ENCODE results near the gene NPAS2. TPM values are rescaled to one million over a fixed set of nuclear protein-coding genes. Genes with fewer than 3 reads are reported as not detected.

Gene NPAS2
- total and polyA plus RNA-seq, 2 of the 8 experiments (the other 6 are each of a cell fraction or from before 2014, with no cell fraction given): 1.8 to 1.9 TPM

DNA sequence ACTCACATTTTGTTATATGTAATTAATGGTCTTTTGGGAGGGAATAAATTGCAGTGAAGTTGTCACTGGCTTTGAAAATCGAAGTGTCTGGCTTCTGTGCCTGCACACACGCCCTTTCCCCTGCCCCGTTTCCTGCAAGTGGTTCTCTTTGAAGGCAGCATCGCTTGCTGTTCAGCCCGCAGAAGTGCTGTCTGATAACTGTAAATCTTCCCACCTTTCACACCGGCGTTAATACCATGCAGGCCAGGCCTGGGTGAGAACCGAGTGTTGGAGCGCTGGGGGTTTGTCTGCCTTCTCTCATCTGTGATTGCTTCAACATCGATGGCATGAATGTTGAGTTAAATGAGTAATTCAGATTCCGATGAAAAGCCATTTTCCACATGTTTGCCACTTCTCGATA is 144.3 kb downstream of the NPAS2 start (continued):
- TF ChIP-seq, protein P1, sequence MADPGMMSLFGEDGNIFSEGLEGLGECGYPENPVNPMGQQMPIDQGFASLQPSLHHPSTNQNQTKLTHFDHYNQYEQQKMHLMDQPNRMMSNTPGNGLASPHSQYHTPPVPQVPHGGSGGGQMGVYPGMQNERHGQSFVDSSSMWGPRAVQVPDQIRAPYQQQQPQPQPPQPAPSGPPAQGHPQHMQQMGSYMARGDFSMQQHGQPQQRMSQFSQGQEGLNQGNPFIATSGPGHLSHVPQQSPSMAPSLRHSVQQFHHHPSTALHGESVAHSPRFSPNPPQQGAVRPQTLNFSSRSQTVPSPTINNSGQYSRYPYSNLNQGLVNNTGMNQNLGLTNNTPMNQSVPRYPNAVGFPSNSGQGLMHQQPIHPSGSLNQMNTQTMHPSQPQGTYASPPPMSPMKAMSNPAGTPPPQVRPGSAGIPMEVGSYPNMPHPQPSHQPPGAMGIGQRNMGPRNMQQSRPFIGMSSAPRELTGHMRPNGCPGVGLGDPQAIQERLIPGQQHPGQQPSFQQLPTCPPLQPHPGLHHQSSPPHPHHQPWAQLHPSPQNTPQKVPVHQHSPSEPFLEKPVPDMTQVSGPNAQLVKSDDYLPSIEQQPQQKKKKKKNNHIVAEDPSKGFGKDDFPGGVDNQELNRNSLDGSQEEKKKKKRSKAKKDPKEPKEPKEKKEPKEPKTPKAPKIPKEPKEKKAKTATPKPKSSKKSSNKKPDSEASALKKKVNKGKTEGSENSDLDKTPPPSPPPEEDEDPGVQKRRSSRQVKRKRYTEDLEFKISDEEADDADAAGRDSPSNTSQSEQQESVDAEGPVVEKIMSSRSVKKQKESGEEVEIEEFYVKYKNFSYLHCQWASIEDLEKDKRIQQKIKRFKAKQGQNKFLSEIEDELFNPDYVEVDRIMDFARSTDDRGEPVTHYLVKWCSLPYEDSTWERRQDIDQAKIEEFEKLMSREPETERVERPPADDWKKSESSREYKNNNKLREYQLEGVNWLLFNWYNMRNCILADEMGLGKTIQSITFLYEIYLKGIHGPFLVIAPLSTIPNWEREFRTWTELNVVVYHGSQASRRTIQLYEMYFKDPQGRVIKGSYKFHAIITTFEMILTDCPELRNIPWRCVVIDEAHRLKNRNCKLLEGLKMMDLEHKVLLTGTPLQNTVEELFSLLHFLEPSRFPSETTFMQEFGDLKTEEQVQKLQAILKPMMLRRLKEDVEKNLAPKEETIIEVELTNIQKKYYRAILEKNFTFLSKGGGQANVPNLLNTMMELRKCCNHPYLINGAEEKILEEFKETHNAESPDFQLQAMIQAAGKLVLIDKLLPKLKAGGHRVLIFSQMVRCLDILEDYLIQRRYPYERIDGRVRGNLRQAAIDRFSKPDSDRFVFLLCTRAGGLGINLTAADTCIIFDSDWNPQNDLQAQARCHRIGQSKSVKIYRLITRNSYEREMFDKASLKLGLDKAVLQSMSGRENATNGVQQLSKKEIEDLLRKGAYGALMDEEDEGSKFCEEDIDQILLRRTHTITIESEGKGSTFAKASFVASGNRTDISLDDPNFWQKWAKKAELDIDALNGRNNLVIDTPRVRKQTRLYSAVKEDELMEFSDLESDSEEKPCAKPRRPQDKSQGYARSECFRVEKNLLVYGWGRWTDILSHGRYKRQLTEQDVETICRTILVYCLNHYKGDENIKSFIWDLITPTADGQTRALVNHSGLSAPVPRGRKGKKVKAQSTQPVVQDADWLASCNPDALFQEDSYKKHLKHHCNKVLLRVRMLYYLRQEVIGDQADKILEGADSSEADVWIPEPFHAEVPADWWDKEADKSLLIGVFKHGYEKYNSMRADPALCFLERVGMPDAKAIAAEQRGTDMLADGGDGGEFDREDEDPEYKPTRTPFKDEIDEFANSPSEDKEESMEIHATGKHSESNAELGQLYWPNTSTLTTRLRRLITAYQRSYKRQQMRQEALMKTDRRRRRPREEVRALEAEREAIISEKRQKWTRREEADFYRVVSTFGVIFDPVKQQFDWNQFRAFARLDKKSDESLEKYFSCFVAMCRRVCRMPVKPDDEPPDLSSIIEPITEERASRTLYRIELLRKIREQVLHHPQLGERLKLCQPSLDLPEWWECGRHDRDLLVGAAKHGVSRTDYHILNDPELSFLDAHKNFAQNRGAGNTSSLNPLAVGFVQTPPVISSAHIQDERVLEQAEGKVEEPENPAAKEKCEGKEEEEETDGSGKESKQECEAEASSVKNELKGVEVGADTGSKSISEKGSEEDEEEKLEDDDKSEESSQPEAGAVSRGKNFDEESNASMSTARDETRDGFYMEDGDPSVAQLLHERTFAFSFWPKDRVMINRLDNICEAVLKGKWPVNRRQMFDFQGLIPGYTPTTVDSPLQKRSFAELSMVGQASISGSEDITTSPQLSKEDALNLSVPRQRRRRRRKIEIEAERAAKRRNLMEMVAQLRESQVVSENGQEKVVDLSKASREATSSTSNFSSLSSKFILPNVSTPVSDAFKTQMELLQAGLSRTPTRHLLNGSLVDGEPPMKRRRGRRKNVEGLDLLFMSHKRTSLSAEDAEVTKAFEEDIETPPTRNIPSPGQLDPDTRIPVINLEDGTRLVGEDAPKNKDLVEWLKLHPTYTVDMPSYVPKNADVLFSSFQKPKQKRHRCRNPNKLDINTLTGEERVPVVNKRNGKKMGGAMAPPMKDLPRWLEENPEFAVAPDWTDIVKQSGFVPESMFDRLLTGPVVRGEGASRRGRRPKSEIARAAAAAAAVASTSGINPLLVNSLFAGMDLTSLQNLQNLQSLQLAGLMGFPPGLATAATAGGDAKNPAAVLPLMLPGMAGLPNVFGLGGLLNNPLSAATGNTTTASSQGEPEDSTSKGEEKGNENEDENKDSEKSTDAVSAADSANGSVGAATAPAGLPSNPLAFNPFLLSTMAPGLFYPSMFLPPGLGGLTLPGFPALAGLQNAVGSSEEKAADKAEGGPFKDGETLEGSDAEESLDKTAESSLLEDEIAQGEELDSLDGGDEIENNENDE (IDR thresholded peaks at IDR 0.05; ENCODE audit: insufficient replicate concordance, low read length): no peak
- TF ChIP-seq NANOG (IDR thresholded peaks at IDR 0.05; ENCODE audit: insufficient read depth, low read depth, low read length, poor library complexity, severe bottlenecking): no peak

Data from H1 (cell line).